ENCODE data around the gene MSRB1. TPM values are rescaled to one million over a fixed set of nuclear protein-coding genes. Genes with fewer than 3 reads are reported as not detected.

Gene MSRB1
- polyA plus RNA-seq, 1 experiment = 61.9 TPM

DNA sequence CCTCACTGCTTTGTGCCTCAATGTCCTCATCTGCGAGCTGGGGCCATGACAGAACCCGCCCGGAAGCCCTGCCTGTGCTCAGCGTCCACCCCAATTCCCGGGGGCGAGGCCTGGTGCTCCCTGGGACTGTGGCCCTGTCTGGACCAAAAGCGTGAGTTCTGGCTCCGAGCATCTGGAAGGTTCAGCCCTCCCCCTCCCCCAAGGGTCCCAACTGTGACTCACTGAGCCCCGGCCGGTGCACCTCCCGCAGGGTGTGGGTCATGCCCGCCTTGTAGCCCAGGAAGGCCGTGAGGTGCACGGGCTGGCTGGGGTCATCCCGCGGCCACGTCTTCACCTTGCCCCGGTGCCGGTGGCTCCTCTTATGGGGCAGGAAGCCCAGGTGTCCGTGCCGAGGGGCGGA is 10.7 kb upstream of the MSRB1 start:
- Histone ChIP-seq H3K27me3 (ENCODE audit: control insufficient read depth, insufficient read depth, low read length) (no peaks in the 10 kb centered on the region), H3K36me3 (ENCODE audit: control insufficient read depth, insufficient read depth, low read length) (no peaks in the 10 kb centered on the region), H3K4me3 (ENCODE audit: low read depth, low read length) (no peak overlapping the region)
- ChIA-PET CTCF (interaction anchor here (1.6 kb wide), 1 partner anchor 11 kb away, joined by 7 read pairs; the partner anchor contains the start of gene RPS2), POLR2A (no interaction called here)
- DNase-seq (ENCODE audit: low read depth) = no peak
- TF ChIP-seq CTCF (IDR thresholded peaks at IDR 0.05; ENCODE audit: insufficient read depth, low read depth, low read length) = no peak

DNA sequence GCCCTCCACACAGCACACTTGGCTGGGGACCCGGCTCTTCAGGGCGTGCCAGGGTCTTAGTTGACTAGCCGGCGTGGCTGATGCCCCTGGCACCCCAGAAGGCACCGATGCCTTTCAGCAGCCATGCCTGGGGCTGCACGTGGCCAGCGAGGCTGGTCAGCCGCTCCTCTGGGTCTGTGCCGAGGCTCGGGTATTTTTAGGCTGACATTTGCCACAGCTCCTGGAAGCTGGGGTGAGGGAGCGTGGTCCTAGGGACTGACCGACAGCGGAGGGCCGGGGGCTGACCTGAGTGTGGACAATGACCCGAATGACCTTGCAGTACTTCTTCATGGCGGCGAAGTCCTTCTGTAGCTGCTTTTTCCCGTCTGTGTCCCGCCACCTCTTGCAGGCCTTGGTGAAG is 7.6 kb upstream of the MSRB1 start:
- no peak for DNase-seq (ENCODE audit: low read depth)
- ChIA-PET CTCF (interaction anchor here (1.1 to 1.7 kb wide), 2 partner anchors 8 to 53 kb away, joined by 3 read pairs; no protein-coding TSS in a partner anchor), POLR2A (no interaction called here)

GRCh38 chr16:1950047-1950446 is 7.0 kb upstream of the MSRB1 start:
- no peaks in the 10 kb centered on the region for H3K27me3 ChIP-seq (ENCODE audit: control insufficient read depth, insufficient read depth, low read length)
- POLR2A ChIA-PET = no interaction called here

More for the DNA sequence above, 7.6 kb upstream of the MSRB1 start:
- Histone ChIP-seq H3K4me3 (ENCODE audit: low read depth, low read length) (no peak overlapping the region), H3K27me3 (ENCODE audit: control insufficient read depth, insufficient read depth, low read length) (no peaks in the 10 kb centered on the region), H3K36me3 (ENCODE audit: control insufficient read depth, insufficient read depth, low read length) (no peaks in the 10 kb centered on the region)
- no peak for TF ChIP-seq CTCF (IDR thresholded peaks at IDR 0.05; ENCODE audit: insufficient read depth, low read depth, low read length)

DNA sequence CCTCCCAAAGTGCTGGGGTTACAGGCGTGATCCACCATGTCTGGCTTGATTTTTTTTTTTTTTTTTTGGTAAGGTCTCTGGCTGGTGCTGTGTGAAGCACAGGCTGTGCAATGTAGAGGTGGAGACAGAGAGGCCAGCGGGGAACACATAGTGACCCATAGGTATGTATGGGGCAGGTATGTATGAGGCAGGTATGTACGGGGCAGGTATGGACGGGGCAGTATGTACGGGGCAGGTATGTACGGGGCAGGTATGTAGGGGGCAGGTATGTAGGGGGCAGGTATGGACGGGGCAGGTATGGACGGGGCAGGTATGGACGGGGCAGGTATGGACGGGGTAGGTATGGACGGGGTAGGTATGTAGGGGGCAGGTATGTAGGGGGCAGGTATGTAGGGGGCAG is 6.5 kb upstream of the MSRB1 start:
- Histone ChIP-seq H3K4me3 (ENCODE audit: low read depth, low read length) (no peak overlapping the region), H3K27me3 (ENCODE audit: control insufficient read depth, insufficient read depth, low read length) (no peaks in the 10 kb centered on the region), H3K36me3 (ENCODE audit: control insufficient read depth, insufficient read depth, low read length) (no peaks in the 10 kb centered on the region)
- ChIA-PET POLR2A (interaction anchor here (0.7 kb wide), 1 partner anchor 206 kb away, joined by 22 read pairs; no protein-coding TSS in a partner anchor), CTCF (interaction anchor here (0.6 to 0.7 kb wide), 2 partner anchors 11 to 410 kb away, joined by 3 to 5 read pairs; no protein-coding TSS in a partner anchor)
- no peak for DNase-seq (ENCODE audit: low read depth)
- no peak for TF ChIP-seq CTCF (IDR thresholded peaks at IDR 0.05; ENCODE audit: insufficient read depth, low read depth, low read length)

More at GRCh38 chr16:1950047-1950446, 7.0 kb upstream of the MSRB1 start:
- DNase-seq (ENCODE audit: low read depth) = no peak
- no peak for TF ChIP-seq CTCF (IDR thresholded peaks at IDR 0.05; ENCODE audit: insufficient read depth, low read depth, low read length)
- Histone ChIP-seq H3K4me3 (ENCODE audit: low read depth, low read length) (no peak overlapping the region), H3K36me3 (ENCODE audit: control insufficient read depth, insufficient read depth, low read length) (no peaks in the 10 kb centered on the region)
- CTCF ChIA-PET = interaction anchor here (1.1 to 1.7 kb wide), 2 partner anchors 9 to 53 kb away, joined by 3 read pairs; no protein-coding TSS in a partner anchor

- ChIA-PET POLR2A (no interaction called here), CTCF (interaction anchor here (1.1 to 2.3 kb wide), 2 partner anchors 12 to 18 kb away, joined by 3 to 6 read pairs; partner anchors contain the start of gene NDUFB10)
- no peak for DNase-seq (ENCODE audit: low read depth)
- H3K36me3 ChIP-seq (ENCODE audit: control insufficient read depth, insufficient read depth, low read length) = no peaks in the 10 kb centered on the region
- no peaks in the 10 kb centered on the region for H3K27me3 ChIP-seq (ENCODE audit: control insufficient read depth, insufficient read depth, low read length)
- no peak for TF ChIP-seq CTCF (IDR thresholded peaks at IDR 0.05; ENCODE audit: insufficient read depth, low read depth, low read length)
- H3K4me3 ChIP-seq (ENCODE audit: low read depth, low read length) = no peak overlapping the region
These were observed 4.3 kb upstream of the MSRB1 start for GRCh38 chr16:1947369-1947670.
